HepG2 (cell line): ENCODE results near the gene MRPS2.

Source experiments
- CCDC6 ChIP-seq: sonication (generic); formaldehyde crosslinking; IDR thresholded peaks from 2 replicates; pipeline ENCODE4 v1.8.1; 2022; ENCODE audit warnings: mild to moderate bottlenecking, missing genetic modification reagents, moderate library complexity
- CTCF ChIP-seq: sonication (generic); formaldehyde crosslinking; IDR thresholded peaks from 2 replicates; pipeline ENCODE4 v1.5.0; 2020; ENCODE audit warnings: mild to moderate bottlenecking, missing genetic modification reagents, moderate library complexity
- ELF4 ChIP-seq: sonication (generic); formaldehyde crosslinking; IDR thresholded peaks from 2 replicates; pipeline ENCODE4 v1.5.0; 2020; ENCODE audit warnings: missing genetic modification reagents, mild to moderate bottlenecking, moderate library complexity, borderline replicate concordance
- EP300 ChIP-seq, 3 experiments: sonication (generic) in 1 of 3; formaldehyde crosslinking in 1 of 3; IDR thresholded peaks; 2 replicates each; pipeline versions ENCODE4 v1.5.1 to v1.6.1; 2011 to 2020; ENCODE audit warnings: low read depth in 2 of 3, low read length in 2 of 3, borderline replicate concordance in 1 of 3, improper control_type of control experiment in 1 of 3, mild to moderate bottlenecking in 1 of 3, missing genetic modification reagents in 1 of 3, moderate library complexity in 1 of 3
- ETV6 ChIP-seq: sonication (generic); formaldehyde crosslinking; conservative IDR thresholded peaks from 2 replicates; pipeline ENCODE4 v1.4.0; 2020; ENCODE audit warnings: missing genetic modification reagents
- HMG20A ChIP-seq: IDR thresholded peaks from 2 replicates; pipeline ENCODE4 v1.6.1; 2016; ENCODE audit warnings: borderline replicate concordance
- KAT7 ChIP-seq: IDR thresholded peaks from 2 replicates; pipeline ENCODE4 v1.6.1; 2018; ENCODE audit warnings: borderline replicate concordance, missing compliant biosample characterization
- MXD1 ChIP-seq: sonication (generic); formaldehyde crosslinking; IDR thresholded peaks from 2 replicates; pipeline ENCODE4 v1.4.0; 2020; ENCODE audit warnings: mild to moderate bottlenecking, missing genetic modification reagents
- ZNF280B ChIP-seq: sonication (generic); formaldehyde crosslinking; IDR thresholded peaks from 2 replicates; pipeline ENCODE4 v1.5.0; 2020; ENCODE audit warnings: missing genetic modification reagents, mild to moderate bottlenecking, borderline replicate concordance
- ZNF501 ChIP-seq: sonication (generic); formaldehyde crosslinking; IDR thresholded peaks from 2 replicates; pipeline ENCODE4 v1.5.1; 2020; ENCODE audit warnings: mild to moderate bottlenecking, moderate library complexity, missing genetic modification reagents
- ZNF629 ChIP-seq: sonication (generic); formaldehyde crosslinking; conservative IDR thresholded peaks from 2 replicates; pipeline ENCODE4 v1.5.0; 2020; ENCODE audit warnings: missing genetic modification reagents
- ZSCAN22 ChIP-seq: sonication (generic); formaldehyde crosslinking; IDR thresholded peaks from 2 replicates; pipeline ENCODE4 v1.4.0; 2020; ENCODE audit warnings: mild to moderate bottlenecking, missing genetic modification reagents
- TF ChIP-seq, protein P1 (sequence below): sonication (generic); formaldehyde crosslinking; IDR thresholded peaks from 2 replicates; pipeline ENCODE4 v1.8.0; 2022; ENCODE audit warnings: missing genetic modification reagents, low read depth, mild to moderate bottlenecking, borderline replicate concordance

- no peak for TF ChIP-seq MXD1
- TF ChIP-seq ZNF501 (CRISPR knock-in tag), result no peak
- no peak for TF ChIP-seq ZSCAN22 (CRISPR knock-in tag)
- no peak for TF ChIP-seq CTCF (CRISPR knock-in tag)
- no peak for TF ChIP-seq ZNF280B (CRISPR knock-in tag)
- TF ChIP-seq HMG20A (CRISPR knock-in tag), result no peak
- TF ChIP-seq ETV6 (CRISPR knock-in tag), result no peak
- no peak for TF ChIP-seq KAT7 (CRISPR knock-in tag)
- no peak for TF ChIP-seq ZNF629
- TF ChIP-seq, protein P1, sequence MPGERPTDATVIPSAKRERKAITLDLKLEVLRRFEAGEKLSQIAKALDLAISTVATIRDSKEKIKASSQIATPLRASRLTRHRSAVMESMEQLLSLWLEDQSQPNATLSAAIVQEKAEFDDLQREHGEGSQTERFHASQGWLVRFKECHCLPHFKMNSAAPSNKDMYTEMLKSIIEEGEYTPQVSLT (CRISPR knock-in tag), result no peak
- no peak for TF ChIP-seq EP300 (IDR thresholded peaks at IDR 0.05; ENCODE audit: low read depth in 2 of 2, low read length in 2 of 2)
- TF ChIP-seq EP300 (CRISPR knock-in tag; IDR thresholded peaks at IDR 0.05; ENCODE audit: borderline replicate concordance), result no peak
- TF ChIP-seq CCDC6 (CRISPR knock-in tag), result no peak
- no peak for TF ChIP-seq ELF4
Observed at GRCh38 chr9:135488013-135488330, 12.5 kb upstream of the MRPS2 start.
